Measurements from ENCODE around the gene VPS37D. TPM values are rescaled to one million over a fixed set of nuclear protein-coding genes. Genes with fewer than 3 reads are reported as not detected.

VPS37D gene
- total and polyA plus RNA-seq, 3 donors from 2014 or later = 10.3 to 24.8 (median 15.0) TPM

DNA sequence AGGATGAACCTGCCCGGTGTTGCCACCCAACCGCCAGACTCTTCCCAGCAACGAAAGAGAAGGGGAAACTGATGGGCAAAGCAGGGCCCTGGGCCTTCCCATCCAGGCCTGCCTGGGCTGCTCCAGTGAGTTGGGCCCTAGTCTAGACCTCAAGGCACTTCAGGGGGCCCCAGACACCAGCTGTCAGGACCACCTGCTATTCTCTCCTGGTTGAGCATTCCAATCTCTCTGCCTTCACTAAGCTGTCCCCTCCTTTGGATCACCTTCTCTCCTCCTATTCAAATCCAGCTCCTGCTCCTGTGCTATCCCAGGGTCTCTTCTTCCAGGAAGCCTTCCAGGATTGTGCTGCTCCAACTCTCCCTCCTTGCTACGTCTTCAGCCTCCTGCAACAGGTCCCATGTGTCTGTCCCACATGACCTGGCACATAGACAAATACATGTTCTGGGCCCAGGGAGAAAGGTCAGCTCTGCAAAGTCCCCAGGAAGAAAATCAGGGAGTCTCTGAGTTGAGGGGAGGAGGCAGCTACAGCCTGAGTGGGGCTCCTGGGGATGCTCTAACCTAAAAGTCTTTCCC, 48.8 kb downstream of the VPS37D start:
- TF ChIP-seq POLR2A (IDR thresholded peaks at IDR 0.05) (no peak), CTCF (IDR thresholded peaks at IDR 0.05) (no peak)
- no peak overlapping the region for H3K27ac ChIP-seq
- no peaks in the 10 kb centered on the region for H3K36me3 ChIP-seq (ENCODE audit: low read depth, missing control alignments)
- 77 to 84% methylated on average over 4 of the region's 4 CpGs for WGBS, 2 donors
- intact Hi-C loops (cut with DNase I; ENCODE audit: low total_unique reads) = no loop called here
- H3K9me3 ChIP-seq = no peaks in the 10 kb centered on the region
- H3K4me1 ChIP-seq = peaks cover 20% of the 10 kb centered on the region
- H3K27me3 ChIP-seq = no peaks in the 10 kb centered on the region
- no peak overlapping the region for H3K4me3 ChIP-seq
- DNase-seq = no peak

DNA sequence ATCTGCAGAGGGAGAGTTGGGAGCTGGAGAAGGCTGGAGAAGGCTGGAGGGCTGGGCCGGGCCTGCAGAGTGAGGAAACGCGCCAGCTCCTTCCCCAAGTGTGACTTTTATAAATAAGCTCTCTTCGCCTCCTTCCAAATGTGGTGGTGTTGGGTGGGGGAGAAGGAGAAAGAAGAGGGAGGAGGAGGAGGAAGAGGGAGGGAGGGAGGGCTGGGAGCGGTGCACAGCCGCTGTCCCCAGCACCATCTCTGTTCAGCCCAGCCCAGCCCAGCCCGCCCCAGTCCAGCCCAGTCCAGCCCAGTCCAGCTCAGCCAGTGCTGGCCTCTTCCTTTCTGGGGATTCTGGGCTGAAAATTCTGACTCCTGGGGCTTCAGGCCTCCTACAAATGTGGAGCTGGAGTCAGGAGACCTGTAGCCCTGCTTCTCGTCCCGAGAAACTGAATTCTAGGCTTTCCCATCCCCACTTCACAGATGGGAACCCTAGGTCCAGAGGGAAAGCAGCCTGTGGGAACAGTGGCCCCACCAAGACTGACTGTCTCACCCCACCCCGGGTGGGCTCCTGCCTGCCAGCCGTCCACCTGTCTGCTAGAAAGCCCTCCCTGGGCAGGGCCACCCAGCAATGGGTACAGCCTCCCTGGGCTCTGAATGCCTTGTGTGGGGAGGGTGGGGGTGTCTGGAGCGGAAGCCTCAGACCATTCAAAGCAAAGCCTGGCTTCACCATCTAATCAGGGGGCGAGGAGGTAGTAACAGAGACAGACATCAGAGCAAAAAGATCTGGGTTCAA, 49.6 kb downstream of the VPS37D start:
- peak; percentile 44 for DNase-seq
- Histone ChIP-seq H3K4me1 (peaks cover 25% of the 10 kb centered on the region), H3K9me3 (no peaks in the 10 kb centered on the region), H3K27ac (no peak overlapping the region), H3K27me3 (no peaks in the 10 kb centered on the region), H3K4me3 (no peak overlapping the region), H3K36me3 (ENCODE audit: low read depth, missing control alignments) (no peaks in the 10 kb centered on the region)
- 68 to 74% methylated on average over 10 to 13 of the region's 13 CpGs for WGBS, 2 donors
- TF ChIP-seq POLR2A (IDR thresholded peaks at IDR 0.05) (no peak), CTCF (IDR thresholded peaks at IDR 0.05) (no peak)
- intact Hi-C loops (cut with DNase I; ENCODE audit: low total_unique reads) = no loop called here

- no peaks in the 10 kb centered on the region for H3K36me3 ChIP-seq (ENCODE audit: low read depth, missing control alignments)
- H3K4me3 ChIP-seq = no peak overlapping the region
- no peak overlapping the region for H3K27ac ChIP-seq
- TF ChIP-seq CTCF (IDR thresholded peaks at IDR 0.05) = no peak
- no peak for TF ChIP-seq POLR2A (IDR thresholded peaks at IDR 0.05)
- H3K27me3 ChIP-seq = no peaks in the 10 kb centered on the region
- 55 to 72% methylated on average over 9 to 10 of the region's 10 CpGs for WGBS, 2 donors
- H3K9me3 ChIP-seq = no peaks in the 10 kb centered on the region
- H3K4me1 ChIP-seq = peaks cover 25% of the 10 kb centered on the region
- intact Hi-C loops (cut with DNase I; ENCODE audit: low total_unique reads) = no loop called here
- DNase-seq = no peak
Measured at GRCh38 chr7:73717991-73718405, 50.4 kb downstream of the VPS37D start.

GRCh38 chr7:73718438-73718881, 50.8 kb downstream of the VPS37D start:
- WGBS, 2 donors = 46 to 60% methylated on average over 1 to 9 of the region's 9 CpGs
- Histone ChIP-seq H3K27me3 (no peaks in the 10 kb centered on the region), H3K36me3 (ENCODE audit: low read depth, missing control alignments) (no peaks in the 10 kb centered on the region), H3K4me1 (peaks cover 25% of the 10 kb centered on the region), H3K27ac (no peak overlapping the region), H3K4me3 (peak overlapping the region in 1 of 2 donors; percentile 74), H3K9me3 (no peaks in the 10 kb centered on the region)
- intact Hi-C loops (cut with DNase I; ENCODE audit: low total_unique reads) = no loop called here
- DNase-seq = no peak
- TF ChIP-seq POLR2A (IDR thresholded peaks at IDR 0.05) (no peak), CTCF (IDR thresholded peaks at IDR 0.05) (no peak)
